Endometrial microvascular endothelial cells (primary cell): Measurements from ENCODE around the gene CTNNA1. TPM values are rescaled to one million over a fixed set of nuclear protein-coding genes. Genes with fewer than 3 reads are reported as not detected.

Experiments
- in situ Hi-C: cut with HindIII; loops from 2 replicates; pipeline ENCODE4 v1.10.0; 2017; ENCODE audit warnings: low sequenced_read_pairs, low pct_unique_long_range_greater_than_20kb; ENCODE audit errors: inconsistent ontology term
- total RNA-seq: library from RNA; depleted of rRNA; stranded (reverse); fragments of >200 nt; gene quantifications from one replicate; pipeline ENCODE4 v1.2.3, GENCODE V29; 2015; ENCODE audit errors: inconsistent ontology term

The CTNNA1 gene
- total RNA-seq, 1 donor from 2014 or later: 386 TPM

GRCh38 chr5:138874241-138874640 is 121.0 kb downstream of the CTNNA1 start:
- in situ Hi-C loops: no loop called here

GRCh38 chr5:138874771-138875551 is 121.7 kb downstream of the CTNNA1 start, which contains the start of gene LRRTM2:
Gene LRRTM2 (minus strand): TSS chr5:138875335. CDS start chr5:138874911, 424 bp downstream.
- in situ Hi-C loops: no loop called here

- in situ Hi-C loops: no loop called here
These were observed 122.3 kb downstream of the CTNNA1 start for GRCh38 chr5:138875552-138875875.

- in situ Hi-C loops: no loop called here
These were observed 122.7 kb downstream of the CTNNA1 start for GRCh38 chr5:138875946-138876345.

GRCh38 chr5:138876811-138877210 is 123.6 kb downstream of the CTNNA1 start:
- in situ Hi-C loops: no loop called here

GRCh38 chr5:138878437-138879235 is 125.4 kb downstream of the CTNNA1 start:
- in situ Hi-C loops: no loop called here

GRCh38 chr5:138883211-138883610 is 130.0 kb downstream of the CTNNA1 start:
- in situ Hi-C loops: no loop called here

- in situ Hi-C loops: no loop called here
These were observed 130.9 kb downstream of the CTNNA1 start for GRCh38 chr5:138884094-138884493.

- in situ Hi-C loops: no loop called here
These were observed 131.3 kb downstream of the CTNNA1 start for GRCh38 chr5:138884554-138884953.

- in situ Hi-C loops: no loop called here
These were observed 136.8 kb downstream of the CTNNA1 start for GRCh38 chr5:138889994-138890393.

GRCh38 chr5:138890644-138891043 is 137.4 kb downstream of the CTNNA1 start:
- in situ Hi-C loops: no loop called here

- in situ Hi-C loops: no loop called here
These were observed 142.7 kb downstream of the CTNNA1 start for GRCh38 chr5:138895918-138896317.

- in situ Hi-C loops: no loop called here
These were observed 145.1 kb downstream of the CTNNA1 start for GRCh38 chr5:138898299-138898698.

GRCh38 chr5:138898742-138899141 is 145.5 kb downstream of the CTNNA1 start:
- in situ Hi-C loops: no loop called here

- in situ Hi-C loops: no loop called here
These were observed 147.2 kb downstream of the CTNNA1 start for GRCh38 chr5:138900281-138900965.

- in situ Hi-C loops: no loop called here
These were observed 148.5 kb downstream of the CTNNA1 start for GRCh38 chr5:138901716-138902115.

GRCh38 chr5:138903130-138903775 is 150.0 kb downstream of the CTNNA1 start:
- in situ Hi-C loops: no loop called here

- in situ Hi-C loops: no loop called here
These were observed 152.3 kb downstream of the CTNNA1 start for GRCh38 chr5:138905541-138905940.

- in situ Hi-C loops: no loop called here
These were observed 156.5 kb downstream of the CTNNA1 start for GRCh38 chr5:138909734-138910133.
